OCI-LY1 (cell line): ENCODE results near the gene ASXL2.
"Not testable (repeated sequence)": the region's sequence is repeated elsewhere in the genome, so short reads cannot be mapped to it uniquely, and the experiment has no call there.

ENCODE experiments used
- H2AFZ ChIP-seq: fragments of 200-600 bp; sonication (generic), shearing (Covaris generic); 2 replicates; pipeline ENCODE4 v1.6.0; 2014; ENCODE audit warnings: antibody characterized with exemption, mild to moderate bottlenecking, low read length
- H3F3A ChIP-seq: fragments of 200-600 bp; sonication (generic), shearing (Covaris generic); 2 replicates; pipeline ENCODE4 v1.6.0; 2014; ENCODE audit warnings: mild to moderate bottlenecking, antibody characterized with exemption, low read length, moderate library complexity; ENCODE audit not compliant: insufficient read depth
- H3K27ac ChIP-seq: fragments of 200-600 bp; sonication (generic); 2 replicates; pipeline ENCODE4 v1.5.1; 2014; ENCODE audit warnings: low read length, mixed run types, mild to moderate bottlenecking, low read depth; ENCODE audit not compliant: poor library complexity, severe bottlenecking
- H3K27me3 ChIP-seq: fragments of 200-600 bp; sonication (generic); 2 replicates; pipeline ENCODE4 v1.6.0; 2014; ENCODE audit warnings: antibody characterized with exemption, mild to moderate bottlenecking, low read length, moderate library complexity; ENCODE audit not compliant: insufficient read depth
- H3K36me3 ChIP-seq: fragments of 200-600 bp; sonication (generic); 2 replicates; pipeline ENCODE4 v1.6.1; 2014; ENCODE audit warnings: mild to moderate bottlenecking, antibody characterized with exemption, low read length, moderate library complexity, mixed read lengths; ENCODE audit not compliant: insufficient read depth
- H3K4me1 ChIP-seq: fragments of 200-600 bp; sonication (generic); 2 replicates; pipeline ENCODE4 v1.5.1; 2014; ENCODE audit warnings: mild to moderate bottlenecking, low read length, moderate library complexity; ENCODE audit not compliant: insufficient read depth, severe bottlenecking
- H3K4me2 ChIP-seq: fragments of 200-600 bp; sonication (generic), shearing (Covaris generic); 2 replicates; pipeline ENCODE4 v1.6.1; 2014; ENCODE audit warnings: low read length
- H3K4me3 ChIP-seq: fragments of 200-600 bp; sonication (generic); 2 replicates; pipeline ENCODE4 v1.5.1; 2014; ENCODE audit warnings: low read length, low read depth, mild to moderate bottlenecking, mixed read lengths; ENCODE audit not compliant: poor library complexity, severe bottlenecking
- H3K79me2 ChIP-seq: fragments of 200-600 bp; shearing (Covaris generic); 2 replicates; pipeline ENCODE4 v1.6.1; 2016; ENCODE audit warnings: mixed run types, low read length, mixed read lengths; ENCODE audit not compliant: insufficient read depth
- H3K9ac ChIP-seq: fragments of 200-600 bp; sonication (generic), shearing (Covaris generic); 2 replicates; pipeline ENCODE4 v1.6.1; 2014; ENCODE audit warnings: mild to moderate bottlenecking, low read length, mixed read lengths
- H3K9me2 ChIP-seq: fragments of 200-600 bp; sonication (generic), shearing (Covaris generic); 2 replicates; pipeline ENCODE4 v1.6.1; 2014; ENCODE audit warnings: low read depth, mild to moderate bottlenecking, low read length, mixed read lengths
- H3K9me3 ChIP-seq: fragments of 200-600 bp; shearing (Covaris generic); 2 replicates; pipeline ENCODE4 v1.6.1; 2014; ENCODE audit warnings: low read length, mixed read lengths
- H4K20me1 ChIP-seq: fragments of 200-600 bp; sonication (generic), shearing (Covaris generic); 2 replicates; pipeline ENCODE4 v1.6.0; 2016; ENCODE audit warnings: mild to moderate bottlenecking, low read length; ENCODE audit not compliant: insufficient read depth
- CTCF ChIP-seq: fragments of 200-600 bp; sonication (generic), shearing (Covaris generic); IDR thresholded peaks from 2 replicates; pipeline ENCODE4 v1.5.1; 2017; ENCODE audit warnings: mild to moderate bottlenecking, antibody characterized with exemption, low read length, moderate library complexity, mixed read lengths
- EZH2 ChIP-seq: fragments of 200-600 bp; sonication (generic), shearing (Covaris generic); IDR thresholded peaks from 2 replicates; pipeline ENCODE4 v1.8.0; 2017; ENCODE audit warnings: borderline replicate concordance, mixed run types, mild to moderate bottlenecking, antibody characterized with exemption, low read length, moderate library complexity, mixed read lengths

The ASXL2 gene

GRCh38 chr2:25829377-25829704 is 48.9 kb downstream of the ASXL2 start:
- Histone ChIP-seq H3K36me3 (peaks cover 20% of the 10 kb centered on the region), H2AFZ (no peak overlapping the region), H3K4me3 (no peak overlapping the region), H3K4me1 (peaks cover 17% of the 10 kb centered on the region), H3K9me3 (peaks cover 4% of the 10 kb centered on the region), H3K27me3 (no peaks in the 10 kb centered on the region), H3K27ac (no peak overlapping the region), H4K20me1 (no peaks in the 10 kb centered on the region), H3K9me2 (no peaks in the 10 kb centered on the region), H3K4me2 (no peak overlapping the region), H3F3A (no peaks in the 10 kb centered on the region), H3K79me2 (0 out of 2 replicates have a peak, but pooled peaks cover 3% of the 10 kb centered on the region), H3K9ac (no peak overlapping the region)
- TF ChIP-seq EZH2 (no peak), CTCF (no peak)

GRCh38 chr2:25828532-25829376 is 49.5 kb downstream of the ASXL2 start:
- not testable (repeated sequence) for H3F3A ChIP-seq, H3K79me2 ChIP-seq, H3K9ac ChIP-seq, H3K9me2 ChIP-seq, H3K4me2 ChIP-seq, H4K20me1 ChIP-seq, H3K4me3 ChIP-seq, H3K27ac ChIP-seq, H3K27me3 ChIP-seq, H2AFZ ChIP-seq, H3K9me3 ChIP-seq
- Histone ChIP-seq H3K4me1 (peaks cover 19% of the 10 kb centered on the region), H3K36me3 (peaks cover 17% of the 10 kb centered on the region)

- Histone ChIP-seq H3K9ac (no peak overlapping the region), H3K36me3 (no peaks in the 10 kb centered on the region), H2AFZ (no peak overlapping the region), H4K20me1 (no peaks in the 10 kb centered on the region), H3K9me2 (no peaks in the 10 kb centered on the region), H3K4me2 (0 out of 2 replicates have a peak overlapping the region, but pooled peaks have one; percentile 1), H3K9me3 (no peaks in the 10 kb centered on the region), H3K4me1 (peaks cover 19% of the 10 kb centered on the region), H3K4me3 (no peak overlapping the region), H3K27ac (no peak overlapping the region), H3K79me2 (0 out of 2 replicates have a peak, but pooled peaks cover 3% of the 10 kb centered on the region), H3F3A (no peaks in the 10 kb centered on the region), H3K27me3 (no peaks in the 10 kb centered on the region)
- TF ChIP-seq CTCF, result no peak
- no peak for TF ChIP-seq EZH2
These were observed 53.0 kb downstream of the ASXL2 start for GRCh38 chr2:25825238-25825637.

GRCh38 chr2:25824718-25825117 is 53.6 kb downstream of the ASXL2 start:
- Histone ChIP-seq H3K9ac (peak overlapping the region; percentile 31; the same call in 1 of the 2 replicates), H3F3A (no peaks in the 10 kb centered on the region), H3K9me3 (no peaks in the 10 kb centered on the region), H3K4me1 (peaks cover 19% of the 10 kb centered on the region), H3K4me3 (no peak overlapping the region), H4K20me1 (no peaks in the 10 kb centered on the region), H2AFZ (no peak overlapping the region), H3K36me3 (no peaks in the 10 kb centered on the region), H3K4me2 (peak overlapping the region; percentile 1; the same call in 1 of the 2 replicates), H3K27me3 (no peaks in the 10 kb centered on the region), H3K79me2 (0 out of 2 replicates have a peak, but pooled peaks cover 3% of the 10 kb centered on the region), H3K9me2 (no peaks in the 10 kb centered on the region), H3K27ac (peak overlapping the region; percentile 61)
- TF ChIP-seq CTCF (no peak), EZH2 (no peak)
